Measurements from ENCODE around the gene TSTD2.

TSTD2 gene

GRCh38 chr9:97632985-97633858, at the start of gene TSTD2, which contains the start of gene NCBP1:
Gene TSTD2 (minus strand): TSS chr9:97633368. CDS start chr9:97627562, 5,806 bp downstream.
Gene NCBP1 (plus strand): TSS chr9:97633821. CDS start chr9:97633882, 61 bp downstream.
- DNase-seq, result peak; percentile 98

- DNase-seq, result no peak
These were observed 49.1 kb upstream of the TSTD2 start for GRCh38 chr9:97682242-97682641.

- DNase-seq, result no peak
These were observed 42.5 kb upstream of the TSTD2 start for GRCh38 chr9:97675655-97676054.

GRCh38 chr9:97673922-97674321, 40.8 kb upstream of the TSTD2 start:
- no peak for DNase-seq

GRCh38 chr9:97672403-97672802, 39.2 kb upstream of the TSTD2 start:
- DNase-seq, result no peak

- no peak for DNase-seq
These were observed 37.4 kb upstream of the TSTD2 start for GRCh38 chr9:97670586-97670985.

GRCh38 chr9:97668485-97668884, 35.3 kb upstream of the TSTD2 start:
- DNase-seq, result no peak

GRCh38 chr9:97666907-97667686, 33.9 kb upstream of the TSTD2 start:
- no peak for DNase-seq

GRCh38 chr9:97665742-97666141, 32.6 kb upstream of the TSTD2 start:
- no peak for DNase-seq

- DNase-seq, result no peak
These were observed 27.7 kb upstream of the TSTD2 start for GRCh38 chr9:97660847-97661246.

GRCh38 chr9:97660340-97660739, 27.2 kb upstream of the TSTD2 start:
- no peak for DNase-seq

GRCh38 chr9:97659771-97660170, 26.6 kb upstream of the TSTD2 start:
- DNase-seq, result no peak

GRCh38 chr9:97658707-97659106, 25.5 kb upstream of the TSTD2 start:
- DNase-seq, result no peak

GRCh38 chr9:97651646-97652045, 18.5 kb upstream of the TSTD2 start:
- no peak for DNase-seq

GRCh38 chr9:97647996-97648395, 14.8 kb upstream of the TSTD2 start:
- DNase-seq, result no peak

- DNase-seq, result no peak
These were observed 12.6 kb upstream of the TSTD2 start for GRCh38 chr9:97645720-97646119.

- DNase-seq, result peak; percentile 70
These were observed 7.2 kb upstream of the TSTD2 start for GRCh38 chr9:97640325-97640724.

- no peak for DNase-seq
These were observed 5.5 kb upstream of the TSTD2 start for GRCh38 chr9:97638666-97639065.

- no peak for DNase-seq
These were observed 3.7 kb upstream of the TSTD2 start for GRCh38 chr9:97636903-97637302.

- no peak for DNase-seq
These were observed 1.9 kb upstream of the TSTD2 start for GRCh38 chr9:97635026-97635425.

- DNase-seq, result no peak
These were observed 807 bp upstream of the TSTD2 start for GRCh38 chr9:97633859-97634490.

- peak; percentile 65 for DNase-seq
These were observed 752 bp downstream of the TSTD2 start for GRCh38 chr9:97632248-97632984.

- no peak for DNase-seq
These were observed 2.6 kb downstream of the TSTD2 start for GRCh38 chr9:97630591-97630990.

Data from NCI-H345 (cell line).